Natural killer cell (primary cell): ENCODE measurements around the gene AP1M1. TPM values are rescaled to one million over a fixed set of nuclear protein-coding genes. Genes with fewer than 3 reads are reported as not detected.

ENCODE experiments used
- ATAC-seq, 3 donors: fragments of 150-1000 bp in 2 of 3; fragments of 200-7000 bp in 1 of 3; cut with Tn5 transposase; 1 replicate in 1 of 3; 2 replicates in 2 of 3; pipeline ENCODE4 v1.10.0; 2021; ENCODE audit warnings: mild to moderate bottlenecking in 2 of 3, moderate library complexity in 2 of 3
- DNase-seq, 2 donors: peaks; one replicate each; pipeline versions ENCODE4 v3.0.0 to v3.0.0-alpha.2; 2013 to 2021; ENCODE audit warnings: mixed read lengths in 1 of 2
- H3K27ac ChIP-seq: one replicate; pipeline ENCODE4 v1.5.1; 2013; ENCODE audit warnings: mild to moderate bottlenecking, low read length
- H3K27me3 ChIP-seq: one replicate; pipeline ENCODE4 v1.6.1; 2013; ENCODE audit warnings: low read length; ENCODE audit not compliant: control insufficient read depth, insufficient read depth
- H3K36me3 ChIP-seq: one replicate; pipeline ENCODE4 v1.6.1; 2013; ENCODE audit warnings: low read length; ENCODE audit not compliant: control insufficient read depth, insufficient read depth
- H3K4me1 ChIP-seq: one replicate; pipeline ENCODE4 v1.6.1; 2013; ENCODE audit warnings: low read length; ENCODE audit not compliant: control insufficient read depth, insufficient read depth
- H3K4me3 ChIP-seq: one replicate; pipeline ENCODE4 v1.5.1; 2013; ENCODE audit warnings: low read length
- H3K9me3 ChIP-seq: one replicate; pipeline ENCODE4 v1.6.1; 2013; ENCODE audit warnings: low read length; ENCODE audit not compliant: control insufficient read depth, insufficient read depth
- H3K27ac Mint-ChIP-seq, 2 donors: one replicate each; pipeline ENCODE4 v1.8.0; 2022; ENCODE audit warnings: mild to moderate bottlenecking in 2 of 2, mixed read lengths in 2 of 2, moderate library complexity in 1 of 2
- H3K27me3 Mint-ChIP-seq, 2 donors: one replicate each; pipeline ENCODE4 v1.8.0; 2022; ENCODE audit warnings: low read depth in 2 of 2, mixed read lengths in 2 of 2
- H3K36me3 Mint-ChIP-seq: one replicate; pipeline ENCODE4 v1.8.0; 2022; ENCODE audit warnings: mixed read lengths
- H3K4me1 Mint-ChIP-seq, 2 donors: one replicate each; pipeline ENCODE4 v1.8.0; 2022; ENCODE audit warnings: mixed read lengths in 2 of 2
- H3K4me3 Mint-ChIP-seq: one replicate; pipeline ENCODE4 v1.8.0; 2022; ENCODE audit warnings: mild to moderate bottlenecking, moderate library complexity, mixed read lengths
- H3K9me3 Mint-ChIP-seq, 2 donors: one replicate each; pipeline ENCODE4 v1.8.0; 2022; ENCODE audit warnings: mixed read lengths in 2 of 2
- CTCF ChIP-seq: fragments of 200-600 bp; IDR thresholded peaks from one replicate; pipeline ENCODE4 v1.8.0; 2022; ENCODE audit warnings: antibody characterized with exemption
- WGBS: methylation state at CpG from one replicate; pipeline ENCODE4 v1.1.7; 2013; ENCODE audit warnings: missing lambda C conversion rate; ENCODE audit not compliant: insufficient coverage; 5-methylcytosine and 5-hydroxymethylcytosine counted together
- intact Hi-C: fragments of 100-400 bp; cut with micrococcal nuclease; formaldehyde crosslinking; loops from one replicate; pipeline ENCODE4 v1.14.2; 2022
- total RNA-seq, 4 donors: library from RNA; stranded (reverse); fragments of 120-200 nt in 1 of 4; gene quantifications; one replicate each; pipeline versions ENCODE4 v1.2.3 to v1.2.4, GENCODE V29; 2013 to 2022

Gene AP1M1
- total RNA-seq, 3 donors from 2014 or later (not counting 1 experiment from before 2014, with no cell fraction given) = 99.0 to 124 (median 100) TPM

GRCh38 chr19:16225279-16226183, 27.8 kb downstream of the AP1M1 start:
- no peak for DNase-seq
- peaks cover 22% of the 10 kb centered on the region for H3K36me3 Mint-ChIP-seq
- peaks cover 4 to 6% of the 10 kb centered on the region in 2 donors for H3K9me3 Mint-ChIP-seq
- Histone ChIP-seq H3K27me3 (no peaks in the 10 kb centered on the region), H3K27ac (no peak overlapping the region), H3K4me1 (no peaks in the 10 kb centered on the region), H3K9me3 (peaks cover 15% of the 10 kb centered on the region), H3K36me3 (peaks cover 76% of the 10 kb centered on the region), H3K4me3 (no peak overlapping the region)
- no peaks in the 10 kb centered on the region for H3K4me1 Mint-ChIP-seq
- H3K4me3 Mint-ChIP-seq = no peak overlapping the region
- H3K27ac Mint-ChIP-seq = no peak overlapping the region
- intact Hi-C loops = no loop called here
- H3K27me3 Mint-ChIP-seq = no peaks in the 10 kb centered on the region
- 97% methylated on average over 21 of the region's 21 CpGs for WGBS
- ATAC-seq = no peak
- TF ChIP-seq CTCF = no peak

GRCh38 chr19:16226184-16226591, 28.5 kb downstream of the AP1M1 start:
- H3K9me3 Mint-ChIP-seq = peaks cover 2 to 3% of the 10 kb centered on the region in 2 donors
- no peak for DNase-seq
- no peaks in the 10 kb centered on the region for H3K27me3 ChIP-seq
- 96% methylated on average over 16 of the region's 16 CpGs for WGBS
- H3K4me1 Mint-ChIP-seq = no peaks in the 10 kb centered on the region
- H3K4me1 ChIP-seq = no peaks in the 10 kb centered on the region
- H3K36me3 ChIP-seq = peaks cover 76% of the 10 kb centered on the region
- intact Hi-C loops = no loop called here
- H3K9me3 ChIP-seq = peaks cover 10% of the 10 kb centered on the region
- no peak overlapping the region for H3K27ac Mint-ChIP-seq
- peaks cover 15% of the 10 kb centered on the region for H3K36me3 Mint-ChIP-seq
- no peak overlapping the region for H3K4me3 Mint-ChIP-seq
- H3K27ac ChIP-seq = no peak overlapping the region
- H3K27me3 Mint-ChIP-seq = no peaks in the 10 kb centered on the region
- TF ChIP-seq CTCF = no peak
- no peak for ATAC-seq
- no peak overlapping the region for H3K4me3 ChIP-seq

GRCh38 chr19:16226878-16227836, 29.4 kb downstream of the AP1M1 start:
- no peak for ATAC-seq

More at GRCh38 chr19:16226878-16227836, 29.4 kb downstream of the AP1M1 start:
- Histone ChIP-seq H3K36me3 (peaks cover 80% of the 10 kb centered on the region), H3K4me3 (no peak overlapping the region), H3K27me3 (no peaks in the 10 kb centered on the region), H3K9me3 (peaks cover 3% of the 10 kb centered on the region), H3K27ac (no peak overlapping the region), H3K4me1 (no peaks in the 10 kb centered on the region)
- 90% methylated on average over 32 of the region's 33 CpGs for WGBS
- Mint-ChIP-seq H3K27ac (no peak overlapping the region), H3K36me3 (peaks cover 14% of the 10 kb centered on the region), H3K27me3 (no peaks in the 10 kb centered on the region), H3K4me3 (no peak overlapping the region), H3K4me1 (no peaks in the 10 kb centered on the region), H3K9me3 (peaks cover 2 to 3% of the 10 kb centered on the region in 2 donors)
- intact Hi-C loops = no loop called here
- TF ChIP-seq CTCF = no peak
- no peak for DNase-seq
